Measurements from ENCODE around the gene KAT6B. TPM values are rescaled to one million over a fixed set of nuclear protein-coding genes. Genes with fewer than 3 reads are reported as not detected.
"Not testable (repeated sequence)": the region's sequence is repeated elsewhere in the genome, so short reads cannot be mapped to it uniquely, and the experiment has no call there.

KAT6B gene
- total RNA-seq, 1 donor from 2014 or later, result 57.3 TPM

DNA sequence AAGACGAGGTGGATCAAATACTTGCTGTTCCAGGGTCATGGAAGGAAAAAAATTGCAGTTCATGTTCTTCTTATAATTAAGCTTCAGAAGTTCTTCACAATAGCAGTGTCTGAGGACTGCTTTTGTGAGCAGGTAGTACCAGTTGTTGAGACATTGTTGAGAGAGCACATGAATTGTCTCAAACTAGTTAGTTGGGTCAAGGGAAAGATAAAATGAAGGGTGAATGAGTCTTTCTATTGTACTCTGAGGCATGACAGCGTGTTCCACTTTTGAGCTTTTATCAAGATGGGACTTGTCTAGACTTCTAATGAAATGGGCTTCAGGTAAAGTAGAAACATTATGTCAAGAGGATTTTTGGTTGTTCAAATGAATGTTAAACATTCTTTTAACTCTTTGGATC lies 26.0 kb downstream of the KAT6B start:
- DNase-seq (ENCODE audit: low spot score), result no peak
- intact Hi-C loops (cut with DNase I), result no loop called here
- ATAC-seq, result no peak

DNA sequence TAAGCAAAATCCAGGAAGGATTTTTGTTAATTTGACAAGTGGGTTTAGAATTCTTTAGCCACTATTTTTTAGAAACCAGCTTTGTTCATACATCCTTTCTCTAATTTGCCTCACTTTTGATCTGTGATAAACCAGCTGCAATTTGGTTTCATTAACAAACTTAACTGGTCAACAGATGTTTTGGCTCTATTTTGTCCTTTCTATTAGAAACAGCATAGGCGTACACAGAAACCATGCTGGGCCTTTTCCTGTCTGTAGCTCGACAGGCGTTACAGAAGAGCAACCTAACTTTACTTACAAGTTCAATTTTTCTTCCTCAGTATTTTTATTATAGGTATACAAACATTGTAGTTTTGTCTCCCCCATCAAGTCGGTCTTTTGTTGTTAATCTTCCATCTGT lies 28.2 kb downstream of the KAT6B start:
- DNase-seq (ENCODE audit: low spot score) (no peak), ATAC-seq (no peak)
- intact Hi-C loops (cut with DNase I), result no loop called here

DNA sequence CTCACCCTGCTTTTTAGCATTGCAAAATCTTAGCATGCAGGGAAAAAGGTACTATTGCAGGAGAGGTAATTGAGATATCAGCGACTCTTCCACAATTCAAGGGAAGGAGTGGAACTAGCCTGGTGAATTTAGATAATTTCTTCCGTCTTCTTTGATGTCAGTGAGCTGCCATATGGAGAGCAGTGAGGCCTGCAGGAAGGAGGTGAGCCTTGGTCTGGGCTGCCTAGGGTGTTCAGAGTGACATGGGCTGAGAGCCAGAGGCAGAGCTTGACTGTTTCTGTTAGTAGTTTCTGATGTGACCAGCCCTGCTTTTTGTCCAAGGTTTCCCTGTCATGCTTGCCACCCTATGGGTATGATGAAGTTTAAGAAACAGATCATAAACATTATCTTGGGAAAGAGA lies 28.6 kb downstream of the KAT6B start:
- intact Hi-C loops (cut with DNase I), result no loop called here
- DNase-seq (ENCODE audit: low spot score) (no peak), ATAC-seq (peak; percentile 45)

DNA sequence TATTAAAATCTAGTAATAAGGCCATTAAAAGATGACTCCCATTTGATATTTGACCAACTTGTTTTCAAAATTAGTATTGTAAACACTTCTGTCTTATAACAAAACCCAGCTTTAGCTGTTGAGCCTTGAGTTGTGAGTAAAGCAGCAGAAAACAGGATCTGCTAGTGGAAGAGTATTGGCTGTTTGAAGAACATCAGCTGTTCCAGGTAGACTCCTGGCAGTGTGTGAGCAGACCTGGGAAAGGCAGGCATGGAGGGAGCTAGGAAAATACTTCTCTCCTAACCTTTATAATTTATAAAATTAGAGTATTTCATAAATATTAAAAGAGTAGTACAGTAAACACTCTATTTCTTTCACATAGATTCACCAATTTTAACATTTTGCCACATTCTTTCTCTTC lies 29.0 kb downstream of the KAT6B start:
- DNase-seq (ENCODE audit: low spot score) (no peak), ATAC-seq (no peak)
- intact Hi-C loops (cut with DNase I), result no loop called here

DNA sequence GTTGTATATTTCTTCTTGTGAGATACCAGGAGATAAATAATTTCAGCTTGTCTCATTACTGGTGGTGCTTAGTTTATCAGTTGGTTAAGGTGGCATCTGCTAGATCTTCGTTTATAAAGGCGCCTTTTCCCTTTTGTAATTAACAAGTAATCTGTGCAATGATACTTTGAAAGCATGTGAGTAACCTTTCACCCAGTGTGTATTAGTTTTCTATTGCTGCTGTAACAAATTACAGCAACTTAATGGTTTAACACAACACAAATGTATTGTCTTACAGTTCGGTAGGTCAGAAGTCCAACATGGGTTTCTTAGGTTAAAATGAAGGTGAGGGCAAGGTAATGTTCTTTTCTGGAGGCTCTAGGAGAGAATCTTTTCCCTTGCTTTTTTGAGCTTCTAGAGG lies 30.5 kb downstream of the KAT6B start:
- intact Hi-C loops (cut with DNase I), result no loop called here
- DNase-seq (ENCODE audit: low spot score) (no peak), ATAC-seq (no peak)

DNA sequence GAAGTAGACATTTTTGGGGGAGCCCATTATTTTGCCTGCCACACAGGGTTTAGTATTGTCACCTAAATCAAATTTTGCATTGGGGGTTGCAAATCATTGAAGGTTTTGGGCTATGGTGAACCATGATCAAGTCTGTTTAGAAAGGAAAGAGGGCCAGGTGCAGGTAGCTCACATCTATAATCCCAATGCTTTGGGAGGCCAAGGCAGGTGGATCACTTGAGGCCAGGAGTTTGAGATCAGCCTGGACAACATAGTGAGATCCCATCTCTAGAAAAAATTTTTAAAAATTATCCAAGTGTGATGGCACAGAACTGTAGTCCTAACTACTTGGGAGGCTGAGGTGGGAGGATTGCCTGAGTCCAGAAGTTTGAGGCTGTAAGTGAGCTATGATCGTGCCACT lies 31.2 kb downstream of the KAT6B start:
- no peak for ATAC-seq
- DNase-seq (ENCODE audit: low spot score), result no peak
- intact Hi-C loops (cut with DNase I), result no loop called here

DNA sequence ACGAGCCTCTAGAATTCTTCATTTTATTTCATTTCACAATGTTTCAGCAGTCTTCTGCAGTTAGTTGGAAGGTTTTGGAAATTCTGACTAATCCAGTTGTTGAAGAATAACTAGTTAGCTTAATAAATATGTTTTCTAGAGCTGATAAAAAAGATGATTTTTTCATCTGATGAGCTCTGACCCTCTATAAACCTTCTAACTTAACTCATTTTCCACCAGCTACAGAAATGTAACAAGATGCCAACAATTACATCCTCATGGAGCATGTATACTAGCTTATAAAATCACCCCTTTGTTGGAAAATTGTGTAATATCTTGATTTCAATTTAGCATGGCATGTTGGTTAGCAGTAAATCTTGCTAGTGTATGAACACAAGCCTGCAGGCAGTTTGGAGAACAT lies 33.1 kb downstream of the KAT6B start:
- intact Hi-C loops (cut with DNase I), result no loop called here
- no peak for DNase-seq (ENCODE audit: low spot score)
- no peak for ATAC-seq

DNA sequence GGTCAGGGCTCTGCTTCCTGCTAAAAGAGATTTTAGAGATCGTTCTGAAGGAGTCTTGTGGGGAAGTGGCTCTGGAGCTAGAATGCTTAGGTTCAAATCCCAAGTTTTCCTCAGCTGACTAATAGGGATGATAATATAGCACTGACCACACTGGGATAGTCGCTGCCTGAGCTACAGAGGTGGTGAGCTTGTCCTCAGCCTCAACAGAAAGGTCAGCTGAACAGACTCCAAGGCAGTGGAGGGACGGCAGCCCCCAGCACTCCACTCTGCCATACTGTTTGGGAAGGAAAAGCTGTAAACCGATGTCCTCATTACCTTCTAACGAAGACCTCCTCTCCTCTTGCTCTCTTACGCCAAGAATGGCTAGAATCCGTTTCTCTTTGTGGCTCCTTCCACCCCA lies 36.2 kb downstream of the KAT6B start:
- ATAC-seq (no peak), DNase-seq (ENCODE audit: low spot score) (no peak)
- intact Hi-C loops (cut with DNase I), result no loop called here

DNA sequence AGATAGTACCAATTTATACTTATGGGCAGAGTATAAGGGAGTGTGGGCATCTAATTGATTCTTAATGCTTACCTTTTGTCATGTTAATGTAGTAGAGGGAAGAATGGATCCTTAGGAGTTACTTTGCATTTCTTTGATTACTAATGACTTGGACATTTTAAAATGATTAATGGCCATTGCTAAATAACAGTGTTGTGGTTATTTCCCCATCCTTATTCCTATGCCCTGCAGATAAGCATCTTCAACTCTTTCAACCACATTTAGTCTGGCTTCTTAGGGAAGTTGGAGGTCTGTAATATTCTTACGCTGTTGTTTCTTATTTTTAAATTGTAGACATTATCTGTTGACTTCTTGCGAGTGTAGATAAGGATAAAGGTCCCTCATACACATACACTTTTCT lies 37.2 kb downstream of the KAT6B start:
- ATAC-seq, result no peak
- intact Hi-C loops (cut with DNase I), result no loop called here
- no peak for DNase-seq (ENCODE audit: low spot score)

DNA sequence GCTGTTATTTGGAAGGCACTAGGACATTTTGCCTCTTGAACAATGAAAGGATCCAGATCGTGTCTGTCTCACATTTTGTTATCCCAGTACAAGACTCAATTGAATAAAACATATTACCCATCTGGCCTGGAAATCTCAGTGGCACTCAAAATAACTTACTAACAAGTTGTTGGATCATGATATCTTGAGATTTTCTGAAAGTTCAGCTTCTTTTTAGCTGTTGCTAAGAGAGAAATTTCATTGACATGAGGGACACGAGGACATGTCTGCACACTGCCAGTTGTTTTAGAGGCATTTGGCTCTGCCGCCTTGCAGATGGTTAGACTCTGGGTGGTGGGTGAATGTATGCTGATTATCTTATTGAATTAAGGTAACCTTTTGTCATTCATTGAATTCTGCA lies 41.0 kb downstream of the KAT6B start:
- DNase-seq (ENCODE audit: low spot score), result no peak
- intact Hi-C loops (cut with DNase I), result no loop called here

DNA sequence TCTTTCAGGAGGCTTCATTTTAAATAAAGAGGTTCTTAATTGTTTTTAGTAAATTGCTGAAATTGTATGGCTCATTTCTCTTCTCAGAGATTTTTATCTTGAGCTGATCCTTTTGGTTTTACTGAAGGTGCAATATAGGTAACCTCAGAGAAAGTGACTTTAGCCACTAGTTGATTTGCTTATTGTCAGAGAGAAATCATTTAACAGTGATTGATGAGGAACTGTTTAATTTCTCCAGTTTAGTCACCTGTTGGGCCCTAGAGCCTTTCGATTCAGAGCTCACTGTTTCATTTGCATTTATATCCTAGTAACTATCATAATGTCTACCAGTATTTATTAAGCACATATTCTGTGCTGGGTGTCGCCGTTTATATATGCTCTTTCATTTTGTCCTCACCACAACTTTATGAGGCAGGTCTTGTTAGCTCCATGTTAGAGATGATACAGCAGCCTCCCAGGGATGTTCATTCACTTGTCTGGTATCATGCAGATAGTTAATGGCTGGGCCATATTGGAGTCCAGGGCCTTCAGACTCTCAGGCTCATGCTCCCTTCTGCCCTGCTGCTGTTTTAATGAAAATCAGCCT lies 42.1 kb downstream of the KAT6B start:
- intact Hi-C loops (cut with DNase I), result no loop called here
- ATAC-seq (no peak), DNase-seq (ENCODE audit: low spot score) (no peak)

More for the DNA sequence above, 41.0 kb downstream of the KAT6B start:
- no peak for ATAC-seq

DNA sequence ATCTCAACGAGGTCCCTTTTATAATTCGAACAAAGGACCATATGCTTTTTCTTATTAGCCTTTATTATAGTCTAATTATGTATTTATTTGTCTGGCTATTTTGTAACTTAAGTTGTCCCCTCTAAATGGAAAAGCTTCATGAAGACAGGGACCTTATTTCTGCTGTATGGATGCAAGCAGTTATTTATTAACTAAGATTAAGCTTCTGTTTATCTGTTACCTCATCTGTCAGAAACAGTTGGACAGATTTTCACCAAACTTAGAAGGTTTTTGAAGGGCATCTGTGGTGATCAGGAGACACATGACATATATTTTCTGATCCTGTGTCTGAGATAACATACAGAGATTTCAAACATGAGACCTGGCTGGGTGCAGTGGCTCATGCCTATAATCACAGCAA lies 43.2 kb downstream of the KAT6B start:
- ATAC-seq (no peak), DNase-seq (ENCODE audit: low spot score) (no peak)
- intact Hi-C loops (cut with DNase I), result no loop called here

DNA sequence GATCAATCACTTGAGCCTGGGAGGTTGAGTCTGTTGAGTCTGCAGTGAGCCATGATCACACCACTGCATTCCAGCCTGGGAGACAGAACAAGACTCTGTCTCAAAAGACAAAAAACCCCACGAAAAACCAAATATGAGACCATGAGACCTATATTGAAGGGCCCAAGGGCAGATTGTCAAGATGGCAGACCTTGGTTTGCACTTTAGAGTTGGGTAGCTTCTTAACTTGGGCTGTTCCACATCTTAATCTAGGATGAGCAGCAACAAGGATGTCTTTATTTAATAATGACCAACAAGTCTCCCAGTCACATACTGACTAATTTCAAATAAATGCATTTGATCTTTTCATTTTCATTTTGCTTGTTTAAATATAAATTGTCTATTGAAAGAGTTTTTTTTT lies 43.8 kb downstream of the KAT6B start:
- no peak for ATAC-seq
- DNase-seq (ENCODE audit: low spot score), result no peak

DNA sequence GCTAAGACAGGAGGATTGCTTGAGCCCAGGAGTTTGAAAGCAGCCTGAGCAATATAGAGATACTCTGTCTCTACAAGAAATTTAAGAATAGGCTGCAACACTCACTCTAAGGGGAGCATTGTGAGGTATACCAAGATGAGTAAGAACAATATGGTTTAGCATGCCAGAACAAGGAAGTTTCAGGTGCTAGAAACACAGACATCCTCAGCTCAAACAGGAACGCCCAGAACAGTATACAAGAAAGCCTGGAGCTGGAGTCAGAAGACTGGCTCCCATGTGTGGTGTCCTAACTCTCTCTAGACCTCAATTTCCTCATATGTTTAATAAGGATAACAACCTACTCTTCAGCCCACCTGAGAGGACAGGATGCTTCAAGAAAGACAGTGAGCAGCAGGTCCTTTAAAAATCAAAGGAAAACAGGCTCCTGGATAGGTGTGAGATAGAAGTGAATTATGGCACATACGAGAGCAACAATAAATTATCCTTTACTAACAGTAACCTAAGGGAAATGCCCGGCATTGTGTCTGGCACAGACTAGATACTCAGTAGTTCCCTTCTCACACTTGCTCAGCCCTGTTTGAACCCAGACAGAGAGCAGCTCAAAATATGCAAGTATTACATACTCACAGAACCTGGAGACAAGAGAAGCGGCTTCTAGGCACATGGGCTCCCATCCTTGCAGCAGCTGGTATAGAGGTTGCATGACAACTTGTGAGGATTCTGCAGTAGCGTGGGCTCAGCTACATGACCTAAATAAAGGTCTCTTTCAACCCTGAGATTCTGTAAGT lies 45.4 kb downstream of the KAT6B start:
- intact Hi-C loops (cut with DNase I), result no loop called here
- no peak for ATAC-seq
- DNase-seq (ENCODE audit: low spot score), result no peak

More for the DNA sequence above, 43.8 kb downstream of the KAT6B start:
- intact Hi-C loops (cut with DNase I), result no loop called here

DNA sequence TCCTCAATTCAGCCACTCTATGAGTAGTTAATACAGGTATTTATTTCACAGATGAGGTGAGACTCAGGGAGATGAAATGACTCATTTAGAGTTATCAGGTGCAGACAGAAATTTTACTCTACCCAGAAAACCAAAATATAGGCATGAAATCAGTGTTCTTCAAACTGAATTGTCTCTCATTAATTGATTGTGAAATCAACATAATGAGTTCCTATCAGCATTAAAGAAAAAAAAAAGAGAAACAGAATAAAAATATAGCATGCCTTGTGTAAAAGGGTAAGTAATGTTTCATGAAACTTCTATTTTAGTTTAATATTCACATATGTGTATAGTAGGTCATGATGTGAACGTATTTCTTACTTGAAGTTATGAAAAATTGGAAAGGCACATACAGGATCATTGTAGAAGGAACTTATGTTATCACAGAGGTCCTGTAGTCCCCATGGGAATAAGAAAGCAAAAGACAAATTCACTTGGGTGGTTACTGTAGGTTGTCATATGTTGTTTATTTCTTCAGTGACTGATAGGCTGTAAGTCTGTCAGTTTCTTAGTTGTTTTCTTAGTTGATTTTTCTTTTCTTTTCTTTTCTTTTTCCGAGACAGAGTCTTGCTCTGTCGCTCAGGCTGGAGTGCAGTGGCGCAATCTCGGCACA lies 47.5 kb downstream of the KAT6B start:
- ATAC-seq (no peak), DNase-seq (ENCODE audit: low spot score) (no peak)
- intact Hi-C loops (cut with DNase I), result no loop called here

DNA sequence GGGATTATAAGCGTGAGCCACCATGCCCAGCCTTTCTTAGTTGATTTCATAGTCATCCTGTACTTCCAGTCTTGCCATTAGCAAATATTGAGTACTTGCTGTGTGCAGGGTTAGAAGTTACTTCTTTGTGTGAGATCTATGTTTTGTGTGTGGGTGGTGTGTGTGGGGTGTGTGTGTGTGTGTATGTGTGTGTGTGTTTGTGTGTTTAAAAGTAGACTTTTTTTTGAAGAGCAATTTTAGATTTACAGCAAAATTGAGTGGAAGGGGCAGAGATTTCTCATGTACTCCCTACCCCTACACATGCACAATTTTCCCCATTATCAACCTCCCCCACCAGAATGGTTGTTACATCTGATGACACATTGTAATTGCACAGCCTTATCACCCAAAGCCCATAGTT lies 48.2 kb downstream of the KAT6B start:
- DNase-seq (ENCODE audit: low spot score), result no peak
- no peak for ATAC-seq
- intact Hi-C loops (cut with DNase I), result no loop called here

DNA sequence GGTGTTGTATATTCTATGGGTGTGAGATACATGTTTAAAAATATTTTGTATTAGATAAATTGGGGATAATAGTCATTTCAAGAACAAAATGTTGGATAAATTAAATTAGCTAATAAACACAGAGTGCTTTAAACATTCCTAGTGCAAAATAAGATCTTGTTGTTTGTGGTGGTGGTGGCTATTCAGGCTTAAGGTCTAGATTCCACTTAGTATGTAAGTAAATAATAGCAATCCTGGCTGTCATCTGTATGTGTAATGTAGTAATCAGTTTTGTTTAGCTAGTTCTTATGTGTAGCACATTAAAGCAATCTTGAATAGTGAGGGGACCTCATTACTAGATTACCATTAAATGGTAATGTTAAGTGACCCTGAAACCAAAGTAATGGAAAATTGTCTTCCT lies 48.7 kb downstream of the KAT6B start:
- intact Hi-C loops (cut with DNase I), result no loop called here
- ATAC-seq, result no peak
- no peak for DNase-seq (ENCODE audit: low spot score)

DNA sequence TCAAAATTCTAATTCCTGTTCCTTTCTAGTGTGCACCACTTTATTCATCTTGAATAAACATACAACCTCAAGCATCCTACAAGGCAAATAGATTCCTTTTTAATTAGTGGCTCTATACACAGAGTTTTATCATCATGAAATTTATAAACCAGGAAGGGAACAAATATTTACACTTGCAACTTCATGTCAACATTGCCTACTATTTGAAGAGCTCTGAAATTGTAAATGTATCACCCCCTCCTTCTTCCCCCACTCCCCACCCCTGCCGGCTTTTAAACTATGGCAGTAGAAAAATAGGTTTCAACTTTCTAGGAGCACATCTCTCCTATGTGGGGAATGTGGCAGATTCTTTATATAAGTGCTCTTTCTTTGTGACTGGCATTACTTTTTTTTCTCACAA lies 49.6 kb downstream of the KAT6B start:
- no peak for DNase-seq (ENCODE audit: low spot score)
- intact Hi-C loops (cut with DNase I), result no loop called here
- no peak for ATAC-seq

DNA sequence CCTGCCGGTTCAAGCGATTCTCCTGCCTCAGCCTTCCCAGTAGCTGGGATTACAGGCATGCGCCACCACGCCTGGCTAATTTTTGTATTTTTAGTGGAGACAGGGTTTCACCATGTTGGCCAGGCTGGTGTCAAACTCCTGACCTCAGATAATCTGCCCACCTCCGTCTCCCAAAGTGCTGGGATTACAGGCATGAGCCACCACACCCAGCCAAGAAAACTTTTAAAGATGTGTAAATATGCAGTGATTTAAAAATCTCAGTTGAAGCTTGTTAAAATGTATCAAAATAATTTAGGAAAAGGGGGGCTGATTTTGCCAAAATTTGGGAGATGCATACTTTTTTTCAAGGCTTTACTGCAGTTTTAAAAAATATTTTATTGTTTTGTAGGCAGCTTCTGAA lies 50.7 kb downstream of the KAT6B start:
- DNase-seq (ENCODE audit: low spot score); intact Hi-C loops (cut with DNase I); ATAC-seq: not testable (repeated sequence)

DNA sequence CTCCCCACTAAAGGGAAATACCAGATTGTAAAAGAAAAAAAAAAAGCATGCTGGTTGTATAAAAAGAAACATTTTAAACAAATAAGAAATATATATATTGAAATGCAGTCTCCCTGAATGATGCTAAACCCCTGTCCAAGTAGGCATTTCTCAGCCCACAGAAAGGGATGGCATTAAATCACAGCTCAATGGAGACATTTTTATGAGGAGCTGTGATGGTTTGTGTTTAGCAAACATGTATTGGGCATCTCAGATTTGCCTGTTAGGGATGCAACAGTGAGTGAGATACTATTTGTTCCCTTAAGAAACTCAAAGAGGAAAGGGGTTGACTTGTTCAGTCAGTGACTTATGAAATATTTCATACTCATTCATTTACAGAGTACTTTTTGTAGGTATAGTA lies 51.5 kb downstream of the KAT6B start:
- ATAC-seq (no peak), DNase-seq (ENCODE audit: low spot score) (no peak)
- intact Hi-C loops (cut with DNase I), result no loop called here

DNA sequence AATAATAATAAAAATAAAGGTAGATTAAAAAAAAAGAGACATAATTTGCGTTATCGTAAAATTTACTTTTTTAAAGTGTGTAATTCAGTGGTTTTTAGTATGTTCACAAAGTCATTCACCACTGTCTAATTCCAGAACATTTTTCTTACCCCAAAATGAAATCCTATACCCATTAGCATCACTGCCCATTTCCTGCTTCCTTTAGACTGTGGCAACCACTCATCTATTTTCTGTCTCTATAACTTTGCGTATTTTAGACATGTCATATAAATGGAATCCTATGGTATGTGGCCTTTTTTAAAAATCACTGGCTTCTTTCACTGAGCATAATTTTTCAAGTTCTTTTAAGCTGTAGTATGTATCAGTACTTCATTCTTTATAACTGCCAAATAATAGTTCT lies 53.6 kb downstream of the KAT6B start:
- DNase-seq (ENCODE audit: low spot score) (no peak), ATAC-seq (no peak)
- intact Hi-C loops (cut with DNase I), result no loop called here

All from sciatic nerve (tissue), 2 donors.